Cardiac fibroblast (primary cell): ENCODE measurements around the gene TRAF5.
A peak's percentile ranks its signal among the peaks of the same experiment; 100 is the strongest.

Source experiments
- DNase-seq, 2 donors: peaks; one replicate each; pipeline versions ENCODE4 v3.0.0 to v3.0.0-alpha.2; 2010; ENCODE audit warnings: low read depth in 2 of 2
- H3K4me3 ChIP-seq, 2 donors: replicated peaks in 1 of 2; 1 replicate in 1 of 2; 2 replicates in 1 of 2; pipeline ENCODE4 v1.5.1; 2011; ENCODE audit warnings: low read depth in 2 of 2, low read length in 2 of 2, mild to moderate bottlenecking in 2 of 2, moderate library complexity in 1 of 2
- TF ChIP-seq, protein P1 (sequence below): IDR thresholded peaks from one replicate; pipeline ENCODE4 v1.5.1; 2011; ENCODE audit warnings: low read depth, mild to moderate bottlenecking, low read length, inconsistent platforms

Gene TRAF5

DNA sequence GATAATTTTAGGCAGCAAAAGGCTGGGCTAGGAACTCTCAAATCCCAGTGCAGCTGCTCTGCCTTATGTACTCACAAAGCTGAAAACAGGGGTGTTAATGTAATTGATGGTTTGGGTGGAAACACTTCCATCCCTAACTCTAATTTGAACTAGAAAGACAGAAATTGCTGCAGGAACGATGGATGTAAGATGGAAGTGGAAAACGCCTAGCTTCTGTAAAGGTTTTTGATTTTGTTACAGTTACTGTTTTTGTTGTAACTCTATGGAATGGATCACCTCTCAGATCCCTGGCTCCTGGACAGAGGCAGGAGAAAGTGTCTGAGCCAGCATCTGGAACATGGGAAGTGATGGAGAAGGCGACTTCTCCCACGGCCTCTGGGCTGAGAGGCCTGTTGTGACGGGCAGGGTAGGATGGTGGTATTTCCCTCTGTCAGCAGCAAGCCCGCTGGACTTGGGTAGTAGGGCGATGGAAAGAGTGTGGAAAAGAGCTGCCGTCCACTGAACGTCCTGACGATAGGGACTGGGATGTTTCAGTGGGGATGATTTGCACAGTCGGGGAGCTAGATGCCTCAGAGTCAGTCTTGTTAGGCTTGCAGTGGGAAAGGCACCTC is 1.6 kb downstream of the TRAF5 start:
- TF ChIP-seq, protein P1, sequence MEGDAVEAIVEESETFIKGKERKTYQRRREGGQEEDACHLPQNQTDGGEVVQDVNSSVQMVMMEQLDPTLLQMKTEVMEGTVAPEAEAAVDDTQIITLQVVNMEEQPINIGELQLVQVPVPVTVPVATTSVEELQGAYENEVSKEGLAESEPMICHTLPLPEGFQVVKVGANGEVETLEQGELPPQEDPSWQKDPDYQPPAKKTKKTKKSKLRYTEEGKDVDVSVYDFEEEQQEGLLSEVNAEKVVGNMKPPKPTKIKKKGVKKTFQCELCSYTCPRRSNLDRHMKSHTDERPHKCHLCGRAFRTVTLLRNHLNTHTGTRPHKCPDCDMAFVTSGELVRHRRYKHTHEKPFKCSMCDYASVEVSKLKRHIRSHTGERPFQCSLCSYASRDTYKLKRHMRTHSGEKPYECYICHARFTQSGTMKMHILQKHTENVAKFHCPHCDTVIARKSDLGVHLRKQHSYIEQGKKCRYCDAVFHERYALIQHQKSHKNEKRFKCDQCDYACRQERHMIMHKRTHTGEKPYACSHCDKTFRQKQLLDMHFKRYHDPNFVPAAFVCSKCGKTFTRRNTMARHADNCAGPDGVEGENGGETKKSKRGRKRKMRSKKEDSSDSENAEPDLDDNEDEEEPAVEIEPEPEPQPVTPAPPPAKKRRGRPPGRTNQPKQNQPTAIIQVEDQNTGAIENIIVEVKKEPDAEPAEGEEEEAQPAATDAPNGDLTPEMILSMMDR = no peak
- no peak for DNase-seq
- H3K4me3 ChIP-seq = peak overlapping the region in 1 of 2 donors; percentile 74

DNA sequence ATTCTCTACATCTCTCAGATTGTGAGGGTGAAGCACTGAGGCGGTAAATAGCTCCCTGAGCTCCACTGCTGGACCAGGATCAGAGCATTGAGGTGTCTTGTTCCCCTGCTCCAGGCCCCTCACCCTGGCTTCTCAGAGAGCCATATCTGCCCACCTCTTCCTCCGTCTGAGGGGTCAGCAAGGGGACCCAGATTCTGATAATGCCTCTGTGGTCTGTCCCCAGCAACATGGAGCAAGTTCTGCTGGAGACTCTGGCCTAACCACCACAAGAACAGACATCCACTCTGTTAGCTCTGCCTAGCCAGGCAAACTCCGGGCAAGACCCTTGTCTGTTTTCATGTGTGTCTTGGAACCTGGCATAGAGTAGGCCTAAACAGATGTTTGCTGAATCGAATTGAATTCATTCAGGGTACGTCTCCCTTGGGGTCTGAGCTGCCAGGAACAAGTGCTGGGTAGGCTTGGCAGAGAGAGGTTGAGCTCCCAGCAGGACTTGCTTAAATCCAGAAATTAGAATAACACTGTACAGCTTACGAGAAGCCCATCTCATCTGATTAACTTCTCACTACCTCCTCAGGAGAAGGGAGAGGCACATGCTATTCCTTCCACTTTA is 2.3 kb downstream of the TRAF5 start:
- no peak for DNase-seq
- TF ChIP-seq, protein P1 = no peak
- no peak overlapping the region for H3K4me3 ChIP-seq

DNA sequence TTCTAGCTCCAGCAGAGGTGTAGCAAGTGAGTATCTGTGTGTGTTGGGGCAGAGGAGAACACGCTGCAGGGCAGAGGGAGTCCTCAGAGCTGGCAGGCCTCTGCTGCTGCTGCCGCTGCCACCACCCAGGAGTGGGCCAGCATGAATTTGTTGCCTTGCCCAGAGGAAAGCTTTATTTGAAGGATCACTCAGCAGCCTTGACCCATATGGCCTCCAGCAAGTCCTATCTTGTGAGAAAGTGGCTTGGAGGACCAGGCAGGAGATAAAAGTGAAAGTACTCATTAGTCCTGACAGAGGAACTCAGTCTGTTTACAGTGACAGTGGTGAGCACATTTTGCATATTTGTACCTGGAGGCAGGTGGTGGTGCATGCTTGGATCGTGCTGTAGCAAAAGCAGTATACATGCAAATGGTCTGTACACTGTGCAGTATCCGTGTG is 3.1 kb downstream of the TRAF5 start:
- TF ChIP-seq, protein P1 = no peak
- no peak overlapping the region for H3K4me3 ChIP-seq
- DNase-seq = no peak

DNA sequence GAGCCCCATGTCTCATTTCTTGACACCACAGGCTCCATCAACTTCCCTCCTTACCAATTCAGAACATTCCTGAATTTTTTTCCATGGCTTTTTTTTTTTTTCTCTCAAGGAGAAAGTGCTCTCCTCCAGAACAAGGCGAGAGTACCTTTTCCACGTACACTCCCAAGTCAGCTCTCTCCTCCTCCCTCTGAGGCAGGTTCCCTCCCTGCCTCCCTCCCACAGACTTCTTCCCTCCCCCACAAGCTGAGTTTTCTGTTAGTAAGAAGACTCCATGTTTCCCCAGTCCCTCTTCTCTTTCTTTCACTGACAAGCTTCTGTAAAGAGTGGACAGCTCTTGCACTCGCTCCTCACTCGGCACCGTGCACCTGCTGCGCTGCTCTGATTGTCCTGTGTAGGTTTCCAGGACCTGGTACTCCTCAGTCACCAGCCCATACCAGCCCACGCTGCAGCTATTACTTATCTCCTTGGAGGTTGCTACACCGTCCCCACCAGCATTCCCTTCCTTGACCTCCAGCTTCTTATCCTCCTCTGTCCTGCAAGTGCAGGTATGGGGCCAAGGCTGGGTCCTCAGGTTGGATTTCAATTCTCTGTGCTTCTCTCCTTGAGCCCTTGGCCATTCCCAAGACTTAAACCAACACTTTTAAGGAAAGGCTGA is 3.8 kb downstream of the TRAF5 start:
- TF ChIP-seq, protein P1 = no peak
- H3K4me3 ChIP-seq = no peak overlapping the region
- DNase-seq = no peak

DNA sequence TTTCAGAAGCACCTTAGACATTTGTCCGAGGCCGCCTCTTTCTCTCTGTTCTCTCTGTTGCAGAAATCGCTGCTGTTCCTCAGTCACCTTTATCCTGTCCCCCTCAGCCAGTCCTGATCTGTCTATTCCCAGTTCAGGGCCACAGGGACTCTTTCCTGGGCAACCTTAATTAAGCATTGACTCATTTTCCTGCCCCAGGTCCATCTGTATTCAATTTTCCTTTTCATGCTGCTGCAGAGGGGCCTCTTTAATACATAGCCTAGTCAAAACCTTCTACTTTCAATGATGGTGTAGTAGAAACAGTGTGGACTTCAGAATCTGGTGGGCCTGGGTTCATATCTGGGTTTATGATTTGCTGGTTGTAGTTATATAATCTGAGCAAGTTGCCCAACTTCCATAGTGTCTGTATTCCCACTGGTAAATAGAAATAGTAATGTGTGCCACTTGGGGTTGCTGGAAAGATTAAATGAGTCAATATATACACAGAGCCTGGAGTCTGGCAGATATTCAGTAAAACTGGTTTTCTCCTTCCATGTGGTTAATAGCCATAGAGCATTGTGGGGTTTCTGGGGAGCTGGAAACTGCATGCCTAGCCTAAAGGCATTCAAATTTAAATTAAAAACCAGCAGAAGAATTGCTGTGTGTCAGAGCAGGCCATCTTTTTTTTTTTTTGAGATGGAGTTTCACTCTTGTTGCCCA is 4.5 kb downstream of the TRAF5 start:
- DNase-seq = peak in 1 of 2 donors; percentile 33
- no peak overlapping the region for H3K4me3 ChIP-seq
- TF ChIP-seq, protein P1 = no peak

GRCh38 chr1:211332036-211332616 is 5.5 kb downstream of the TRAF5 start:
- TF ChIP-seq, protein P1 = no peak
- no peak for DNase-seq
- no peak overlapping the region for H3K4me3 ChIP-seq
